Measurements from ENCODE around the gene COG1. TPM values are rescaled to one million over a fixed set of nuclear protein-coding genes. Genes with fewer than 3 reads are reported as not detected.

The COG1 gene
- polyA plus RNA-seq, 1 of the 3 experiments (the other 2 are of a cell fraction) = 52.8 TPM

- ChIA-PET CTCF (interaction anchor here (0.6 to 14.9 kb wide), 52 partner anchors 9 to 925 kb away, joined by 3 to 501 read pairs (median 4); partner anchors contain the start of genes CDC42EP4 and SSTR2), POLR2A (interaction anchor here (0.6 to 2.9 kb wide), 5 partner anchors 16 to 464 kb away, joined by 3 to 14 read pairs (median 4); a partner anchor contains a TSS)
- peaks cover 11% of the 10 kb centered on the region for H3F3A ChIP-seq (replicated peaks; ENCODE audit: insufficient read depth)
- H3K9ac ChIP-seq = peak overlapping the region; percentile 86; the same call in 1 of the 2 replicates
- 15% methylated on average over 26 of the region's 26 CpGs for WGBS (ENCODE audit: low lambda C conversion rate)
- no peaks in the 10 kb centered on the region for H4K20me1 ChIP-seq (ENCODE audit: insufficient read depth)
- peak; percentile 84 for DNase-seq
- H3K27me3 ChIP-seq (ENCODE audit: insufficient read depth) = no peaks in the 10 kb centered on the region
- no peaks in the 10 kb centered on the region for H3K9me3 ChIP-seq
- peaks cover 5 to 8% of the 10 kb centered on the region in 2 experiments; a peak in 2 of 4 replicates for H3K4me1 ChIP-seq (ENCODE audit: control insufficient read depth in 1 of 2, insufficient read depth in 2 of 2, low read depth in 1 of 2, low read length in 1 of 2)
- peak overlapping the region; percentile 48 for H2AFZ ChIP-seq (ENCODE audit: low read depth)
- peak overlapping the region; percentile 85 to 95 for H3K27ac ChIP-seq (ENCODE audit: low read depth in 2 of 2, low read length in 1 of 2)
- peaks cover 6 to 9% of the 10 kb centered on the region in 2 experiments for H3K36me3 ChIP-seq (replicated peaks in 1 of 2; ENCODE audit: control insufficient read depth in 1 of 2, insufficient read depth in 2 of 2, low read length in 1 of 2)
- peak overlapping the region; percentile 86 for H3K4me2 ChIP-seq
- peak overlapping the region; percentile 73 to 76 for H3K4me3 ChIP-seq (ENCODE audit: low read depth in 2 of 2, low read length in 1 of 2)
- peaks cover 36% of the 10 kb centered on the region for H3K79me2 ChIP-seq (ENCODE audit: insufficient read depth)
- no peaks in the 10 kb centered on the region for H3K9me2 ChIP-seq
- TF ChIP-seq CTCF (IDR thresholded peaks at IDR 0.05) (peak; percentile 99), JUND (IDR thresholded peaks at IDR 0.05) (no peak), IRF3 (IDR thresholded peaks at IDR 0.05; ENCODE audit: low read depth, low read length) (no peak), YY1 (IDR thresholded peaks at IDR 0.05; ENCODE audit: low read depth) (peak; percentile 34; the same call in 1 of the 2 replicates), PBX3 (IDR thresholded peaks at IDR 0.05) (no peak), SIN3A (IDR thresholded peaks at IDR 0.05; ENCODE audit: borderline replicate concordance, low read depth, low read length) (no peak), ELF1 (IDR thresholded peaks at IDR 0.05) (no peak), RFX5 (IDR thresholded peaks at IDR 0.05; ENCODE audit: low read length) (no peak), EZH2phosphoT487 (IDR thresholded peaks at IDR 0.05; ENCODE audit: borderline replicate concordance, low read depth) (no peak), SMC3 (IDR thresholded peaks at IDR 0.05; ENCODE audit: low read depth, low read length) (peak; percentile 70), TAF1 (IDR thresholded peaks at IDR 0.05; ENCODE audit: borderline replicate concordance, low read depth, low read length) (no peak), RCOR1 (IDR thresholded peaks at IDR 0.05; ENCODE audit: low read length) (peak; percentile 83), POLR2AphosphoS5 (IDR thresholded peaks at IDR 0.05; ENCODE audit: low read depth, low read length) (peak; percentile 36; the same call in 1 of the 2 replicates), RAD21 (IDR thresholded peaks at IDR 0.05; ENCODE audit: low read length) (peak; percentile 68), FOXM1 (IDR thresholded peaks at IDR 0.05; ENCODE audit: low read depth) (no peak), MEF2A (IDR thresholded peaks at IDR 0.05; ENCODE audit: borderline replicate concordance, low read depth) (no peak), USF1 (IDR thresholded peaks at IDR 0.05; ENCODE audit: borderline replicate concordance, low read depth) (no peak), MAX (IDR thresholded peaks at IDR 0.05; ENCODE audit: low read depth) (peak; percentile 64; the same call in 1 of the 2 replicates), MXI1 (IDR thresholded peaks at IDR 0.05; ENCODE audit: low read depth, low read length) (no peak), FOXJ3 (CRISPR knock-in tag; IDR thresholded peaks at IDR 0.05) (no peak), FOSL2 (IDR thresholded peaks at IDR 0.05; ENCODE audit: borderline replicate concordance, low read depth) (no peak), NFIC (IDR thresholded peaks at IDR 0.05; ENCODE audit: borderline replicate concordance) (no peak), RXRA (IDR thresholded peaks at IDR 0.05; ENCODE audit: borderline replicate concordance, low read depth) (no peak)
- TF ChIP-seq, protein P1, sequence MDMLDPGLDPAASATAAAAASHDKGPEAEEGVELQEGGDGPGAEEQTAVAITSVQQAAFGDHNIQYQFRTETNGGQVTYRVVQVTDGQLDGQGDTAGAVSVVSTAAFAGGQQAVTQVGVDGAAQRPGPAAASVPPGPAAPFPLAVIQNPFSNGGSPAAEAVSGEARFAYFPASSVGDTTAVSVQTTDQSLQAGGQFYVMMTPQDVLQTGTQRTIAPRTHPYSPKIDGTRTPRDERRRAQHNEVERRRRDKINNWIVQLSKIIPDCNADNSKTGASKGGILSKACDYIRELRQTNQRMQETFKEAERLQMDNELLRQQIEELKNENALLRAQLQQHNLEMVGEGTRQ (IDR thresholded peaks at IDR 0.05; ENCODE audit: borderline replicate concordance, low read depth, low read length) = no peak
- TF ChIP-seq, protein P2, sequence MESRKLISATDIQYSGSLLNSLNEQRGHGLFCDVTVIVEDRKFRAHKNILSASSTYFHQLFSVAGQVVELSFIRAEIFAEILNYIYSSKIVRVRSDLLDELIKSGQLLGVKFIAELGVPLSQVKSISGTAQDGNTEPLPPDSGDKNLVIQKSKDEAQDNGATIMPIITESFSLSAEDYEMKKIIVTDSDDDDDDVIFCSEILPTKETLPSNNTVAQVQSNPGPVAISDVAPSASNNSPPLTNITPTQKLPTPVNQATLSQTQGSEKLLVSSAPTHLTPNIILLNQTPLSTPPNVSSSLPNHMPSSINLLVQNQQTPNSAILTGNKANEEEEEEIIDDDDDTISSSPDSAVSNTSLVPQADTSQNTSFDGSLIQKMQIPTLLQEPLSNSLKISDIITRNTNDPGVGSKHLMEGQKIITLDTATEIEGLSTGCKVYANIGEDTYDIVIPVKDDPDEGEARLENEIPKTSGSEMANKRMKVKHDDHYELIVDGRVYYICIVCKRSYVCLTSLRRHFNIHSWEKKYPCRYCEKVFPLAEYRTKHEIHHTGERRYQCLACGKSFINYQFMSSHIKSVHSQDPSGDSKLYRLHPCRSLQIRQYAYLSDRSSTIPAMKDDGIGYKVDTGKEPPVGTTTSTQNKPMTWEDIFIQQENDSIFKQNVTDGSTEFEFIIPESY (IDR thresholded peaks at IDR 0.05; ENCODE audit: borderline replicate concordance, low read depth) = no peak
Observed at GRCh38 chr17:73191443-73192205, 1.2 kb upstream of the COG1 start.
